Measurements from ENCODE around the gene SNX24. TPM values are rescaled to one million over a fixed set of nuclear protein-coding genes. Genes with fewer than 3 reads are reported as not detected.

Gene SNX24
- total RNA-seq, 2 donors from 2014 or later = 9.8 to 13.3 TPM

GRCh38 chr5:122864400-122864799 lies 19.0 kb downstream of the SNX24 start:
- no peaks in the 10 kb centered on the region for H3K36me3 ChIP-seq
- H3K27ac ChIP-seq = no peak overlapping the region
- H3K4me3 ChIP-seq = no peak overlapping the region
- no peaks in the 10 kb centered on the region for H3K4me1 ChIP-seq (replicated peaks)
- intact Hi-C loops (cut with DNase I) = no loop called here
- 94% methylated on average over 6 of the region's 6 CpGs for WGBS
- no peaks in the 10 kb centered on the region for H3K9me3 ChIP-seq
- TF ChIP-seq POLR2A (IDR thresholded peaks at IDR 0.05) (no peak), CTCF (IDR thresholded peaks at IDR 0.05) (no peak), POLR2AphosphoS5 (IDR thresholded peaks at IDR 0.05) (no peak)
- no peaks in the 10 kb centered on the region for H3K27me3 ChIP-seq (replicated peaks; ENCODE audit: insufficient read depth)
- no peak for DNase-seq (ENCODE audit: low spot score)

- H3K4me1 ChIP-seq (replicated peaks) = no peaks in the 10 kb centered on the region
- no peaks in the 10 kb centered on the region for H3K9me3 ChIP-seq
- TF ChIP-seq CTCF (IDR thresholded peaks at IDR 0.05) (no peak), POLR2A (IDR thresholded peaks at IDR 0.05) (no peak), POLR2AphosphoS5 (IDR thresholded peaks at IDR 0.05) (no peak)
- intact Hi-C loops (cut with DNase I) = no loop called here
- no peak overlapping the region for H3K4me3 ChIP-seq
- H3K36me3 ChIP-seq = no peaks in the 10 kb centered on the region
- WGBS = 80% methylated on average over 1 of the region's 1 CpG
- no peaks in the 10 kb centered on the region for H3K27me3 ChIP-seq (replicated peaks; ENCODE audit: insufficient read depth)
- no peak for DNase-seq (ENCODE audit: low spot score)
- no peak overlapping the region for H3K27ac ChIP-seq
Observed at GRCh38 chr5:122864842-122865241, 19.4 kb downstream of the SNX24 start.

GRCh38 chr5:122870219-122870856 lies 24.9 kb downstream of the SNX24 start:
- Histone ChIP-seq H3K4me1 (replicated peaks) (no peaks in the 10 kb centered on the region), H3K27me3 (replicated peaks; ENCODE audit: insufficient read depth) (no peaks in the 10 kb centered on the region), H3K36me3 (no peaks in the 10 kb centered on the region), H3K4me3 (no peak overlapping the region), H3K9me3 (no peaks in the 10 kb centered on the region), H3K27ac (no peak overlapping the region)
- TF ChIP-seq POLR2A (IDR thresholded peaks at IDR 0.05) (no peak), POLR2AphosphoS5 (IDR thresholded peaks at IDR 0.05) (no peak), CTCF (IDR thresholded peaks at IDR 0.05) (no peak)
- 62% methylated on average over 7 of the region's 7 CpGs for WGBS
- DNase-seq (ENCODE audit: low spot score) = no peak
- intact Hi-C loops (cut with DNase I) = no loop called here

GRCh38 chr5:122871661-122872060 lies 26.2 kb downstream of the SNX24 start:
- H3K36me3 ChIP-seq = no peaks in the 10 kb centered on the region
- 83% methylated on average over 8 of the region's 8 CpGs for WGBS
- no peak overlapping the region for H3K27ac ChIP-seq
- DNase-seq (ENCODE audit: low spot score) = no peak
- no peaks in the 10 kb centered on the region for H3K9me3 ChIP-seq
- no peak overlapping the region for H3K4me3 ChIP-seq
- TF ChIP-seq POLR2AphosphoS5 (IDR thresholded peaks at IDR 0.05) (no peak), CTCF (IDR thresholded peaks at IDR 0.05) (no peak), POLR2A (IDR thresholded peaks at IDR 0.05) (no peak)
- H3K4me1 ChIP-seq (replicated peaks) = no peaks in the 10 kb centered on the region
- intact Hi-C loops (cut with DNase I) = no loop called here
- no peaks in the 10 kb centered on the region for H3K27me3 ChIP-seq (replicated peaks; ENCODE audit: insufficient read depth)

GRCh38 chr5:122874179-122874875 lies 28.9 kb downstream of the SNX24 start:
- no peak for DNase-seq (ENCODE audit: low spot score)
- WGBS = 88% methylated on average over 4 of the region's 4 CpGs
- TF ChIP-seq POLR2AphosphoS5 (IDR thresholded peaks at IDR 0.05) (no peak), CTCF (IDR thresholded peaks at IDR 0.05) (no peak), POLR2A (IDR thresholded peaks at IDR 0.05) (no peak)
- no peak overlapping the region for H3K27ac ChIP-seq
- no peak overlapping the region for H3K4me3 ChIP-seq
- H3K27me3 ChIP-seq (replicated peaks; ENCODE audit: insufficient read depth) = no peaks in the 10 kb centered on the region
- no peaks in the 10 kb centered on the region for H3K9me3 ChIP-seq
- H3K4me1 ChIP-seq (replicated peaks) = no peaks in the 10 kb centered on the region
- intact Hi-C loops (cut with DNase I) = no loop called here
- H3K36me3 ChIP-seq = no peaks in the 10 kb centered on the region
